Cardiac muscle cell (in vitro differentiated cells and primary cell): Measurements from ENCODE around the gene FSHR. TPM values are rescaled to one million over a fixed set of nuclear protein-coding genes. Genes with fewer than 3 reads are reported as not detected.

Experiments
- DNase-seq, 2 donors: peaks; one replicate each; pipeline versions ENCODE4 v3.0.0 to v3.0.0-alpha.2; 2010 to 2017; ENCODE audit warnings: low read depth in 1 of 2, low spot score in 1 of 2
- H3K27ac ChIP-seq: fragments of 200-600 bp; sonication (generic); 2 replicates; pipeline ENCODE4 v1.5.1; 2016
- H3K27me3 ChIP-seq: fragments of 200-600 bp; sonication (generic); 2 replicates; pipeline ENCODE4 v1.6.0; 2016; ENCODE audit warnings: control low read depth
- H3K36me3 ChIP-seq: fragments of 200-600 bp; sonication (generic); 2 replicates; pipeline ENCODE4 v1.5.1; 2016; ENCODE audit warnings: control low read depth
- H3K4me1 ChIP-seq: fragments of 200-600 bp; sonication (generic); 2 replicates; pipeline ENCODE4 v1.8.1; 2017; ENCODE audit warnings: low read depth, mild to moderate bottlenecking, mixed run types
- H3K4me3 ChIP-seq: fragments of 200-600 bp; sonication (generic); 2 replicates; pipeline ENCODE4 v1.5.1; 2016; ENCODE audit warnings: mild to moderate bottlenecking
- H3K9me3 ChIP-seq: fragments of 200-600 bp; sonication (generic); 2 replicates; pipeline ENCODE4 v1.5.1; 2017; ENCODE audit warnings: low read depth, mild to moderate bottlenecking, control low read depth
- CTCF ChIP-seq: IDR thresholded peaks from 2 replicates; pipeline ENCODE4 v1.5.1; 2012; ENCODE audit warnings: low read depth, mild to moderate bottlenecking, low read length
- polyA plus RNA-seq: library from polyadenylated mRNA; unstranded; fragments of >200 nt; fragmentation: Nextera tagmentation; extraction: Ambion mirVana; gene quantifications from 2 replicates; pipeline ENCODE4 v1.2.1, GENCODE V29; 2016
- total RNA-seq: library from RNA; depleted of rRNA; stranded (reverse); fragments of >200 nt; gene quantifications from 2 replicates; pipeline ENCODE4 v1.2.3, GENCODE V29; 2016

Gene FSHR
- 0.95 and 1.9 TPM in 2 replicates for total RNA-seq
- polyA plus RNA-seq, result 0.82 and 2.2 TPM in 2 replicates

- DNase-seq, result peak in 1 of 2 donors; percentile 62
- TF ChIP-seq CTCF, result no peak
- Histone ChIP-seq H3K9me3 (no peaks in the 10 kb centered on the region), H3K36me3 (no peaks in the 10 kb centered on the region), H3K4me1 (peaks cover 27% of the 10 kb centered on the region), H3K27ac (peak within 1 kb of the TSS; percentile 85), H3K4me3 (no peak within 1 kb of the TSS), H3K27me3 (no peaks in the 10 kb centered on the region)
Measured at GRCh38 chr2:49154140-49154539, at the start of gene FSHR. TSS of gene FSHR (minus strand) at chr2:49154515. CDS start at chr2:49154417, 98 bp downstream.

GRCh38 chr2:49199266-49199665 lies 45.0 kb upstream of the FSHR start:
- H3K4me3 ChIP-seq, result no peak overlapping the region
- DNase-seq, result no peak
- H3K9me3 ChIP-seq, result no peaks in the 10 kb centered on the region
- no peaks in the 10 kb centered on the region for H3K27me3 ChIP-seq
- no peak for TF ChIP-seq CTCF
- H3K27ac ChIP-seq, result no peak overlapping the region
- no peaks in the 10 kb centered on the region for H3K36me3 ChIP-seq
- H3K4me1 ChIP-seq, result no peaks in the 10 kb centered on the region

GRCh38 chr2:49194701-49195100 lies 40.4 kb upstream of the FSHR start:
- Histone ChIP-seq H3K36me3 (no peaks in the 10 kb centered on the region), H3K4me3 (no peak overlapping the region), H3K4me1 (no peaks in the 10 kb centered on the region), H3K27ac (no peak overlapping the region), H3K27me3 (no peaks in the 10 kb centered on the region), H3K9me3 (no peaks in the 10 kb centered on the region)
- no peak for TF ChIP-seq CTCF
- DNase-seq, result no peak

GRCh38 chr2:49192036-49192435 lies 37.7 kb upstream of the FSHR start:
- no peak for TF ChIP-seq CTCF
- H3K9me3 ChIP-seq, result no peaks in the 10 kb centered on the region
- H3K4me1 ChIP-seq, result no peaks in the 10 kb centered on the region
- H3K27me3 ChIP-seq, result no peaks in the 10 kb centered on the region
- H3K4me3 ChIP-seq, result no peak overlapping the region
- DNase-seq, result no peak
- H3K27ac ChIP-seq, result no peak overlapping the region
- no peaks in the 10 kb centered on the region for H3K36me3 ChIP-seq

GRCh38 chr2:49189512-49190225 lies 35.4 kb upstream of the FSHR start:
- Histone ChIP-seq H3K27ac (no peak overlapping the region), H3K27me3 (no peaks in the 10 kb centered on the region), H3K36me3 (no peaks in the 10 kb centered on the region), H3K4me1 (no peaks in the 10 kb centered on the region), H3K9me3 (no peaks in the 10 kb centered on the region), H3K4me3 (no peak overlapping the region)
- DNase-seq, result no peak
- no peak for TF ChIP-seq CTCF
